ENCODE measurements around the gene CHL1.

The CHL1 gene

GRCh38 chr3:228442-229182 lies 32.0 kb downstream of the CHL1 start:
- no peak for DNase-seq

- no peak for DNase-seq
These were observed 32.7 kb downstream of the CHL1 start for GRCh38 chr3:229183-229661.

GRCh38 chr3:236881-237280 lies 40.3 kb downstream of the CHL1 start:
- no peak for DNase-seq

GRCh38 chr3:242602-243355 lies 46.2 kb downstream of the CHL1 start:
- DNase-seq, result no peak

- peak; percentile 32 for DNase-seq
These were observed 46.8 kb downstream of the CHL1 start for GRCh38 chr3:243356-243725.

GRCh38 chr3:244041-244440 lies 47.5 kb downstream of the CHL1 start:
- DNase-seq, result no peak

- DNase-seq, result no peak
These were observed 51.4 kb downstream of the CHL1 start for GRCh38 chr3:247916-248315.

GRCh38 chr3:248864-249520 lies 52.4 kb downstream of the CHL1 start:
- no peak for DNase-seq

- DNase-seq, result no peak
These were observed 53.2 kb downstream of the CHL1 start for GRCh38 chr3:249587-250262.

- DNase-seq, result no peak
These were observed 59.9 kb downstream of the CHL1 start for GRCh38 chr3:256501-256900.

- DNase-seq, result no peak
These were observed 61.3 kb downstream of the CHL1 start for GRCh38 chr3:257826-258225.

- no peak for DNase-seq
These were observed 64.3 kb downstream of the CHL1 start for GRCh38 chr3:260898-261297.

- DNase-seq, result no peak
These were observed 66.8 kb downstream of the CHL1 start for GRCh38 chr3:263393-263792.

- no peak for DNase-seq
These were observed 68.0 kb downstream of the CHL1 start for GRCh38 chr3:264394-265156.

- DNase-seq, result no peak
These were observed 70.5 kb downstream of the CHL1 start for GRCh38 chr3:267101-267500.

- peak; percentile 30 for DNase-seq
These were observed 74.1 kb downstream of the CHL1 start for GRCh38 chr3:270688-271087.

GRCh38 chr3:274927-275326 lies 78.4 kb downstream of the CHL1 start:
- no peak for DNase-seq

GRCh38 chr3:277873-278272 lies 81.3 kb downstream of the CHL1 start:
- DNase-seq, result no peak

- peak; percentile 64 for DNase-seq
These were observed 81.9 kb downstream of the CHL1 start for GRCh38 chr3:278300-279064.

GRCh38 chr3:279325-279724 lies 82.8 kb downstream of the CHL1 start:
- no peak for DNase-seq

- no peak for DNase-seq
These were observed 84.1 kb downstream of the CHL1 start for GRCh38 chr3:280681-281080.

GRCh38 chr3:284322-284721 lies 87.8 kb downstream of the CHL1 start:
- DNase-seq, result no peak
